COLO668 (cell line): ENCODE measurements around the gene HADHB.

ENCODE experiments used
- DNase-seq: peaks from one replicate; lab custom pipeline; 2025; ENCODE audit not compliant: unreplicated experiment; lab: John Stamatoyannopoulos, UW

Gene HADHB

GRCh38 chr2:26244309-26245230 is at the start of gene HADHB, which contains the start of gene HADHA:
Gene HADHB (plus strand): TSS chr2:26244939. CDS start chr2:26254255, 9,316 bp downstream.
Gene HADHA (minus strand): TSS chr2:26244632. CDS start chr2:26244596, 36 bp downstream.
- DNase-seq = peak; percentile 95

GRCh38 chr2:26195040-26195984 is 49.4 kb upstream of the HADHB start:
- DNase-seq = no peak

- no peak for DNase-seq
Measured at GRCh38 chr2:26196683-26197418, 47.9 kb upstream of the HADHB start.

- no peak for DNase-seq
Measured at GRCh38 chr2:26197516-26197915, 47.2 kb upstream of the HADHB start.

GRCh38 chr2:26202981-26203490 is 41.7 kb upstream of the HADHB start:
- no peak for DNase-seq

- DNase-seq = no peak
Measured at GRCh38 chr2:26203906-26204305, 40.8 kb upstream of the HADHB start.

GRCh38 chr2:26212011-26212410 is 32.7 kb upstream of the HADHB start:
- DNase-seq = no peak

- no peak for DNase-seq
Measured at GRCh38 chr2:26214759-26215158, 30.0 kb upstream of the HADHB start.

GRCh38 chr2:26215833-26216232 is 28.9 kb upstream of the HADHB start:
- DNase-seq = no peak

GRCh38 chr2:26216587-26216986 is 28.2 kb upstream of the HADHB start:
- DNase-seq = no peak

GRCh38 chr2:26217720-26218119 is 27.0 kb upstream of the HADHB start:
- no peak for DNase-seq

GRCh38 chr2:26223018-26223417 is 21.7 kb upstream of the HADHB start:
- DNase-seq = no peak

- DNase-seq = no peak
Measured at GRCh38 chr2:26224095-26224494, 20.6 kb upstream of the HADHB start.

GRCh38 chr2:26229595-26229994 is 15.1 kb upstream of the HADHB start:
- no peak for DNase-seq

- no peak for DNase-seq
Measured at GRCh38 chr2:26230806-26231205, 13.9 kb upstream of the HADHB start.

GRCh38 chr2:26235089-26235488 is 9.7 kb upstream of the HADHB start:
- DNase-seq = no peak

- DNase-seq = no peak
Measured at GRCh38 chr2:26237868-26238267, 6.9 kb upstream of the HADHB start.

- DNase-seq = no peak
Measured at GRCh38 chr2:26238311-26238958, 6.3 kb upstream of the HADHB start.

- DNase-seq = no peak
Measured at GRCh38 chr2:26241928-26242436, 2.8 kb upstream of the HADHB start.
